Peyer's patch (tissue), 4 donors: ENCODE data around the gene MZF1.

Source experiments
- CTCF ChIP-seq, 6 experiments: fragments of 450-650 bp in 4 of 6; fragments of 200-600 bp in 2 of 6; sonication (generic) in 1 of 6; IDR thresholded peaks; one replicate each; pipeline ENCODE4 v1.5.1; 2017 to 2019; ENCODE audit warnings: antibody characterized with exemption in 6 of 6, mild to moderate bottlenecking in 3 of 6, moderate library complexity in 1 of 6
- POLR2A ChIP-seq, 2 donors: fragments of 450-650 bp; IDR thresholded peaks; one replicate each; pipeline ENCODE4 v1.5.1; 2017; ENCODE audit warnings: antibody characterized with exemption in 2 of 2, mild to moderate bottlenecking in 2 of 2, moderate library complexity in 2 of 2

DNA sequence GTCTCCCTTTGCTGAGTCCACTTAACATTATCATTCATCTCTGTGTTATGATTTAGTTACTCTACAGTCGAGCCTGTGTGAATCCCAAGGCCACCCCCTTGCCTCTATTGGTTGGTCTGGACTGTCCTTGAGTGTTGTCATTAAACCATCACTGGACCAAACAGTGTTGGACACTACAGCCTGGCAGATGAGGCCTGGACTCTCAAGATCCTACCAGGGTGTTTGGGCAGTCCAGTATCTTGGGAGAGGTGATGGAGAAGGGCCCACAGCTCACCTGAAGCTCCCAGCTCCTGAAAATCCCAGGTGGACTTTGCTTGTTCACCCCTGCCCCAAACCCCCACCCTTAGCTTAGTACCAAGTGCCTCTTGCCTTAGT, 22.0 kb downstream of the MZF1 start:
- TF ChIP-seq CTCF (IDR thresholded peaks at IDR 0.05) = no peak
- no peak for TF ChIP-seq POLR2A (IDR thresholded peaks at IDR 0.05)
